Keratinocyte (primary cell): ENCODE data around the gene LIN28B.

ENCODE experiments used
- CTCF ChIP-seq, 3 experiments: IDR thresholded peaks in 1 of 3; conservative IDR thresholded peaks in 1 of 3; optimal IDR thresholded peaks in 1 of 3; 2 replicates in 2 of 3; 3 replicates in 1 of 3; pipeline versions ENCODE3 to v1.5.1; 2011; ENCODE audit warnings: low read length in 3 of 3, mild to moderate bottlenecking in 3 of 3, moderate library complexity in 2 of 3, control low read depth in 1 of 3, inconsistent platforms in 1 of 3; ENCODE audit not compliant: insufficient read depth in 2 of 3; ENCODE audit errors: extremely low read depth in 1 of 3
- EZH2 ChIP-seq: IDR thresholded peaks from one replicate; pipeline ENCODE4 v1.6.1; 2012; ENCODE audit warnings: inconsistent platforms, mild to moderate bottlenecking, low read length, moderate library complexity

GRCh38 chr6:104969108-104969507 is 12.2 kb downstream of the LIN28B start:
- TF ChIP-seq CTCF (optimal IDR thresholded peaks at IDR 0.05 in 1 of 3, IDR thresholded peaks at IDR 0.05 in 1 of 3, conservative IDR thresholded peaks at IDR 0.05 in 1 of 3; ENCODE audit: extremely low read depth in 1 of 3, insufficient read depth in 2 of 3, low read length in 3 of 3) (no peak), EZH2 (no peak)
